Measurements from ENCODE around the gene H2BK1. TPM values are rescaled to one million over a fixed set of nuclear protein-coding genes. Genes with fewer than 3 reads are reported as not detected.

The H2BK1 gene
- total and polyA plus RNA-seq, 2 experiments from 2014 or later: not detected

- DNase-seq: peak; percentile 68
- Histone ChIP-seq H3K4me3 (no peak overlapping the region), H4K20me1 (ENCODE audit: insufficient read depth) (no peaks in the 10 kb centered on the region), H3K36me3 (ENCODE audit: low read depth) (0 out of 2 replicates have a peak, but pooled peaks cover 7% of the 10 kb centered on the region), H3K9ac (no peak overlapping the region), H3K27ac (no peak overlapping the region), H3K9me3 (ENCODE audit: low read depth) (no peaks in the 10 kb centered on the region), H3K4me2 (ENCODE audit: unreplicated experiment) (no peak overlapping the region), H3F3A (ENCODE audit: insufficient read depth) (peaks cover 15% of the 10 kb centered on the region), H3K9me2 (ENCODE audit: insufficient read depth) (no peaks in the 10 kb centered on the region), H3K79me2 (ENCODE audit: insufficient read depth) (peaks cover 11% of the 10 kb centered on the region), H3K4me1 (ENCODE audit: insufficient read depth) (peaks cover 5% of the 10 kb centered on the region; the same call in 1 of the 2 replicates), H2AFZ (no peak overlapping the region), H3K27me3 (replicated peaks; ENCODE audit: insufficient read depth) (no peaks in the 10 kb centered on the region)
- WGBS, 2 experiments (ENCODE audit: low coverage in 1 of 2, low lambda C conversion rate in 2 of 2, missing lambda C conversion rate in 2 of 2): 17 to 18% methylated on average over 10 of the region's 10 CpGs
- TF ChIP-seq EZH2phosphoT487 (IDR thresholded peaks at IDR 0.05; ENCODE audit: insufficient read depth, low read depth) (no peak), EZH2 (IDR thresholded peaks at IDR 0.05; ENCODE audit: insufficient read depth, poor library complexity, severe bottlenecking) (no peak)
- in situ Hi-C loops (cut with MboI): no loop called here
Measured at GRCh38 chr7:151244196-151244840, 34.0 kb upstream of the H2BK1 start.

DNA sequence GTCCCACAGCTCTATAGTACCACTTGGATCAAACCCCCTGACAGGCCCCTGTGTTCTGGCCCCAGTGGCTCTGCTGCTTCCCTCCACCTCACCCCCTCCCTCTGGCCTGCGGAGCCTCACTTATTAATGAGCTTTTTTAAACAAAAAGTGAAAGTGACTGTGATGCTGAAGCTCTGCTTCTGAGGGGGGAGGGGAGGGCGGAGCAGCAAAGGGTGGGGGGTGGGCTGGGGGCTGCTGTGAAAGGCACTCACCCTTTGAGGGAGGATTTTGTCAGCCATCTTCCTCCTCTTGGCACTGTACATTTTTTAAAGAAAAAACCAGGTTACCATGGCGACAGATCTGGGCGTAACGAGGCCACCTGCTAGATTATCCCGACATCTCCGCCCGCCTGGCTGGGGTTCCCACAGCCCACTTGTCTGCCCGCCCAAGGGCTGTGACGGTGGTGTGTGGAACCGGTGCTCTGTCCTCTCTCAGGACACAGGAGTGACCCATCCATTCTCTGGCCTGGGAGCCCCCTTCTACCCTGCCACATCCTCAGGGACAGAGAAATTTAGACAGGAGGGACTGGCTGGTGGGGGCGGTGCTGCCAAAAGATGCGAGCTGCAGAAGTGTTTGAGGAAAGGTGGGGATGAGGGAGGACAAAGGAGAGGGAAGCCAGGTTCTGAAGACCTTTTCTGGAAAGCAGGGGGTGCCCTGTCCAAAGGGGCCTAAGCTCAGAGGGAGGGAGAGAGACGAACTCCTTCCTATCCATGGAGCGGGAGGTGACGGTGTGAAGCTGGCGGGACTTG, 33.3 kb upstream of the H2BK1 start:
- Histone ChIP-seq H4K20me1 (ENCODE audit: insufficient read depth) (no peaks in the 10 kb centered on the region), H3K4me2 (ENCODE audit: unreplicated experiment) (no peak overlapping the region), H3K4me1 (ENCODE audit: insufficient read depth) (0 out of 2 replicates have a peak, but pooled peaks cover 4% of the 10 kb centered on the region), H3K79me2 (ENCODE audit: insufficient read depth) (peaks cover 19% of the 10 kb centered on the region), H3K4me3 (no peak overlapping the region), H3K9me2 (ENCODE audit: insufficient read depth) (no peaks in the 10 kb centered on the region), H3K27ac (no peak overlapping the region), H3K36me3 (ENCODE audit: low read depth) (peaks cover 12% of the 10 kb centered on the region; the same call in 1 of the 2 replicates), H3K27me3 (replicated peaks; ENCODE audit: insufficient read depth) (no peaks in the 10 kb centered on the region), H3K9me3 (ENCODE audit: low read depth) (no peaks in the 10 kb centered on the region), H3K9ac (no peak overlapping the region), H3F3A (ENCODE audit: insufficient read depth) (peaks cover 15% of the 10 kb centered on the region; the same call in 1 of the 2 replicates), H2AFZ (no peak overlapping the region)
- DNase-seq: no peak
- WGBS, 2 experiments (ENCODE audit: low coverage in 1 of 2, low lambda C conversion rate in 2 of 2, missing lambda C conversion rate in 2 of 2): 32 to 36% methylated on average over 17 of the region's 17 CpGs
- in situ Hi-C loops (cut with MboI): no loop called here
- TF ChIP-seq EZH2phosphoT487 (IDR thresholded peaks at IDR 0.05; ENCODE audit: insufficient read depth, low read depth): no peak
- TF ChIP-seq EZH2 (IDR thresholded peaks at IDR 0.05; ENCODE audit: insufficient read depth, poor library complexity, severe bottlenecking): no peak

- Histone ChIP-seq H4K20me1 (ENCODE audit: insufficient read depth) (no peaks in the 10 kb centered on the region), H3K9me2 (ENCODE audit: insufficient read depth) (no peaks in the 10 kb centered on the region), H2AFZ (no peak overlapping the region), H3K4me3 (no peak overlapping the region), H3K4me1 (ENCODE audit: insufficient read depth) (0 out of 2 replicates have a peak, but pooled peaks cover 4% of the 10 kb centered on the region), H3K27ac (no peak overlapping the region), H3K79me2 (ENCODE audit: insufficient read depth) (peaks cover 25% of the 10 kb centered on the region), H3K4me2 (ENCODE audit: unreplicated experiment) (no peak overlapping the region), H3F3A (ENCODE audit: insufficient read depth) (peaks cover 15% of the 10 kb centered on the region; the same call in 1 of the 2 replicates), H3K9ac (no peak overlapping the region), H3K27me3 (replicated peaks; ENCODE audit: insufficient read depth) (no peaks in the 10 kb centered on the region), H3K36me3 (ENCODE audit: low read depth) (peaks cover 16% of the 10 kb centered on the region; the same call in 1 of the 2 replicates), H3K9me3 (ENCODE audit: low read depth) (no peaks in the 10 kb centered on the region)
- no peak for TF ChIP-seq EZH2phosphoT487 (IDR thresholded peaks at IDR 0.05; ENCODE audit: insufficient read depth, low read depth)
- TF ChIP-seq EZH2 (IDR thresholded peaks at IDR 0.05; ENCODE audit: insufficient read depth, poor library complexity, severe bottlenecking): no peak
- DNase-seq: no peak
- in situ Hi-C loops (cut with MboI): no loop called here
- 53 to 54% methylated on average over 2 of the region's 2 CpGs for WGBS, 2 experiments (ENCODE audit: low coverage in 1 of 2, low lambda C conversion rate in 2 of 2, missing lambda C conversion rate in 2 of 2)
Measured at GRCh38 chr7:151243045-151243349, 32.7 kb upstream of the H2BK1 start.

GRCh38 chr7:151242159-151243044, 32.1 kb upstream of the H2BK1 start:
- Histone ChIP-seq H3K4me2 (ENCODE audit: unreplicated experiment) (no peak overlapping the region), H3K27ac (no peak overlapping the region), H4K20me1 (ENCODE audit: insufficient read depth) (no peaks in the 10 kb centered on the region), H3K9me2 (ENCODE audit: insufficient read depth) (no peaks in the 10 kb centered on the region), H3K4me3 (no peak overlapping the region), H3K9me3 (ENCODE audit: low read depth) (no peaks in the 10 kb centered on the region), H3F3A (ENCODE audit: insufficient read depth) (peaks cover 15% of the 10 kb centered on the region; the same call in 1 of the 2 replicates), H3K9ac (no peak overlapping the region), H3K27me3 (replicated peaks; ENCODE audit: insufficient read depth) (no peaks in the 10 kb centered on the region), H3K79me2 (ENCODE audit: insufficient read depth) (peaks cover 31% of the 10 kb centered on the region), H3K36me3 (ENCODE audit: low read depth) (peaks cover 16% of the 10 kb centered on the region; the same call in 1 of the 2 replicates), H3K4me1 (ENCODE audit: insufficient read depth) (0 out of 2 replicates have a peak, but pooled peaks cover 4% of the 10 kb centered on the region), H2AFZ (no peak overlapping the region)
- 43% methylated on average over 20 of the region's 20 CpGs for WGBS, 2 experiments (ENCODE audit: low coverage in 1 of 2, low lambda C conversion rate in 2 of 2, missing lambda C conversion rate in 2 of 2)
- TF ChIP-seq EZH2phosphoT487 (IDR thresholded peaks at IDR 0.05; ENCODE audit: insufficient read depth, low read depth) (no peak), EZH2 (IDR thresholded peaks at IDR 0.05; ENCODE audit: insufficient read depth, poor library complexity, severe bottlenecking) (no peak)
- in situ Hi-C loops (cut with MboI): no loop called here
- no peak for DNase-seq
